PC-3 (cell line): ENCODE results near the gene ISM2.

Experiments
- EZH2 ChIP-seq: fragments of 300-600 bp; sonication (generic); IDR thresholded peaks from one replicate; pipeline ENCODE4 v1.6.1; 2017; ENCODE audit warnings: antibody characterized with exemption, mild to moderate bottlenecking, low read length; ENCODE audit not compliant: unreplicated experiment
- TF ChIP-seq, protein P1 (sequence below): fragments of 300-600 bp; sonication (generic); conservative IDR thresholded peaks from 2 replicates; pipeline ENCODE4 v1.5.1; 2017; ENCODE audit warnings: antibody characterized with exemption, low read depth, mild to moderate bottlenecking, low read length

DNA sequence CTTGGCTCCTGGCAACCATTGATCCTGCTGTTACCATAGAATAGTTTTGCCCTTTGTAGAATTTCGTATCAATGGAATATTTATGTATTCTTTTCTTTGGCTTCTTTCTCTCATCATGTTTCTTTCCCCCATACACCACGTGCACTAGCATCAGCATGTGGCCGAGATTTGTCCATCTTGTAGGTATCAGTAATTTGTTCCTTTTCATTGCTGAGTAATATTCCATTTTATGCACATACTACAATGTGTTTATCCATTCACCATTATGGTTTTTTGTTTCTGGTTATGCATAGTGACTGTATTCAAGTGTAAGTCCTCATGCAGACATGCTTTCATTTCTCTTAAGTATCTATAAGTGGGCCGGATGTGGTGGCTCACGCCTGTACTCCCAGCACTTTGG lies 4.5 kb upstream of the ISM2 start:
- TF ChIP-seq, protein P1, sequence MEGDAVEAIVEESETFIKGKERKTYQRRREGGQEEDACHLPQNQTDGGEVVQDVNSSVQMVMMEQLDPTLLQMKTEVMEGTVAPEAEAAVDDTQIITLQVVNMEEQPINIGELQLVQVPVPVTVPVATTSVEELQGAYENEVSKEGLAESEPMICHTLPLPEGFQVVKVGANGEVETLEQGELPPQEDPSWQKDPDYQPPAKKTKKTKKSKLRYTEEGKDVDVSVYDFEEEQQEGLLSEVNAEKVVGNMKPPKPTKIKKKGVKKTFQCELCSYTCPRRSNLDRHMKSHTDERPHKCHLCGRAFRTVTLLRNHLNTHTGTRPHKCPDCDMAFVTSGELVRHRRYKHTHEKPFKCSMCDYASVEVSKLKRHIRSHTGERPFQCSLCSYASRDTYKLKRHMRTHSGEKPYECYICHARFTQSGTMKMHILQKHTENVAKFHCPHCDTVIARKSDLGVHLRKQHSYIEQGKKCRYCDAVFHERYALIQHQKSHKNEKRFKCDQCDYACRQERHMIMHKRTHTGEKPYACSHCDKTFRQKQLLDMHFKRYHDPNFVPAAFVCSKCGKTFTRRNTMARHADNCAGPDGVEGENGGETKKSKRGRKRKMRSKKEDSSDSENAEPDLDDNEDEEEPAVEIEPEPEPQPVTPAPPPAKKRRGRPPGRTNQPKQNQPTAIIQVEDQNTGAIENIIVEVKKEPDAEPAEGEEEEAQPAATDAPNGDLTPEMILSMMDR, result no peak
- TF ChIP-seq EZH2, result no peak
